GM21723 (cell line): ENCODE results near the gene CAMKK2.
"Not testable (repeated sequence)": the region's sequence is repeated elsewhere in the genome, so short reads cannot be mapped to it uniquely, and the experiment has no call there.

Source experiments
- ATAC-seq: cut with Tn5 transposase; IDR thresholded peaks from one replicate; pipeline ENCODE4 v1.9.1; 2021; ENCODE audit warnings: mild to moderate bottlenecking, moderate library complexity; ENCODE audit not compliant: unreplicated experiment

The CAMKK2 gene

GRCh38 chr12:121299662-121300061, 3.2 kb upstream of the CAMKK2 start:
- no peak for ATAC-seq

- not testable (repeated sequence) for ATAC-seq
These were observed 1.9 kb upstream of the CAMKK2 start for GRCh38 chr12:121298411-121298810.

- ATAC-seq: peak; percentile 8
These were observed 1.0 kb upstream of the CAMKK2 start for GRCh38 chr12:121297435-121297991.

GRCh38 chr12:121295746-121296617, 527 bp downstream of the CAMKK2 start:
- ATAC-seq: peak; percentile 32

- ATAC-seq: no peak
These were observed 1.3 kb downstream of the CAMKK2 start for GRCh38 chr12:121295116-121295745.

GRCh38 chr12:121294151-121294889, 2.2 kb downstream of the CAMKK2 start:
- ATAC-seq: no peak

GRCh38 chr12:121293603-121294002, 2.9 kb downstream of the CAMKK2 start:
- ATAC-seq: no peak

GRCh38 chr12:121290410-121290809, 6.1 kb downstream of the CAMKK2 start:
- no peak for ATAC-seq

- no peak for ATAC-seq
These were observed 6.5 kb downstream of the CAMKK2 start for GRCh38 chr12:121289962-121290361.

- no peak for ATAC-seq
These were observed 7.5 kb downstream of the CAMKK2 start for GRCh38 chr12:121288986-121289385.

- ATAC-seq: no peak
These were observed 8.2 kb downstream of the CAMKK2 start for GRCh38 chr12:121288158-121288845.

GRCh38 chr12:121287267-121287954, 9.1 kb downstream of the CAMKK2 start:
- ATAC-seq: no peak

- ATAC-seq: no peak
These were observed 10.7 kb downstream of the CAMKK2 start for GRCh38 chr12:121285856-121286255.

GRCh38 chr12:121284551-121285390, 11.7 kb downstream of the CAMKK2 start:
- ATAC-seq: no peak

GRCh38 chr12:121283841-121284240, 12.7 kb downstream of the CAMKK2 start:
- ATAC-seq: no peak

- ATAC-seq: no peak
These were observed 13.1 kb downstream of the CAMKK2 start for GRCh38 chr12:121283388-121283787.

GRCh38 chr12:121282910-121283309, 13.6 kb downstream of the CAMKK2 start:
- not testable (repeated sequence) for ATAC-seq

- ATAC-seq: no peak
These were observed 14.3 kb downstream of the CAMKK2 start for GRCh38 chr12:121282072-121282742.

- not testable (repeated sequence) for ATAC-seq
These were observed 15.4 kb downstream of the CAMKK2 start for GRCh38 chr12:121281116-121281515.
